SKM-1 treated with dmso at 0.1 percent for 144 hours (cell line): ENCODE data around the gene USP14.
"Not testable (repeated sequence)": the region's sequence is repeated elsewhere in the genome, so short reads cannot be mapped to it uniquely, and the experiment has no call there.

Source experiments
- DNase-seq: peaks from one replicate; lab custom pipeline; 2025; ENCODE audit not compliant: unreplicated experiment; lab: John Stamatoyannopoulos, UW

Gene USP14

DNA sequence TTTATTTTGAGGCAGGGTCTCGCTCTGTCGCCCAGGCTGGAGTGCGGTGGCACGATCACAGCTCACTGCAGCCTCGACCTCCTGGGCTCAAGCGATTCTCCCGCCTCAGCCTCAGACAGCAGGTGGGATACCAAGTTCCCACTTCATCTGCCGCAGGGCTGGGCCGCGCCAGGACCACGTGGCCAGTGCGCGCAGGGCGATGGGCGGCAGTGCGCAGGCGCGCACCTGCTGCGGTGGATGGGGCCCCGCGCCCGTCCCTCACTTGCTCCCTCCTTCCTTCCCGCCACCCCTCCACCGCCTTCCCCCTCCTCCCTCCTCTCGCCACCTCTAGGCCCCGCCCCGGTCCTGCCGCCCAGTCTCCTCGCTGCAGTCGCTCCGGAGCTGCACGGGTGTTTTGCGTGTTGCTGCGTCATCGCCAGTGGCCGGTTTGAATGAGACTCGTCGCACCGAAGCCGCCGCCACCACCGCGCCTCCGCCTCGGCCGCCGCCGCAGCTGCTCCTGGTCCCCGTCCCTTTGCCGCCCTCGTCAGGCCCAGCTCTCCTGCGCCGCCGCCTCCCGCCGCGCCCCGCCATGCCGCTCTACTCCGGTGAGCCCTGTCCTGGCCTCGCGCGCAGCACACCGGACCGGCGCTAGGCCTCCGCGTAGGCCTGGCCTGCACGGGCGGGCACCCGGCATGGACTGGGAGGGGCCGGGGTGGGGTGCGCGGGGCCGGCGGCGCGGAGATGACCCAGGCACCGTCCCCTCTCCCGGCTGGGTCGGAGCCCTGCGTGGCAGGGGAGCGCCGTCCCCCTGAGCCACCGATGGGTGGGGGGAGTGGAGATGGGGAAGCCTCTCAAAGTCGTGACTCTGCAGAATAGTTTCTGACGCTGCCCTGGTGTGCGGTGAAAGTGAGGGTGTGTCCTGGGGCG, at the start of gene USP14:
Gene USP14, plus strand, starts transcription at position 430 of the 909 bp plus-strand sequence. Its CDS starts 142 bp downstream, at position 572.
- DNase-seq = peak; percentile 95

DNA sequence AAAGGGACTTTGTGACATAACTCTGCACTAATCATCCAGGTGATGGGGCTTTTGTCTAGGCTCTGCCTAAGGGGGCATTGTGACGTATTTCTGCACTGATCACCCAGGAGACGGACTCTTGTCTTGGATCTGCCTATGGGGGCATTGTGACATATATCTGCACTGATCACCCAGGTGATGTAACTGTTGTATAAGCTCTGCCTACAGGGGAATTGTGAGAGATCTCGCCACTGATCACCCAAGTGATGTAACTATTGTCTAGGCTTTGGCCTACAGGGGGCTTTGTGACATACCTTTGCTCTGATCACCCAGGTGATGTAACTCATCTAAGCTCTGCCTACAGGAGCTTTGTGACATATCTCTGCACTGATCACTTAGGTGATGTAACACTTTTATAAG, 49.7 kb upstream of the USP14 start:
- DNase-seq = not testable (repeated sequence)

DNA sequence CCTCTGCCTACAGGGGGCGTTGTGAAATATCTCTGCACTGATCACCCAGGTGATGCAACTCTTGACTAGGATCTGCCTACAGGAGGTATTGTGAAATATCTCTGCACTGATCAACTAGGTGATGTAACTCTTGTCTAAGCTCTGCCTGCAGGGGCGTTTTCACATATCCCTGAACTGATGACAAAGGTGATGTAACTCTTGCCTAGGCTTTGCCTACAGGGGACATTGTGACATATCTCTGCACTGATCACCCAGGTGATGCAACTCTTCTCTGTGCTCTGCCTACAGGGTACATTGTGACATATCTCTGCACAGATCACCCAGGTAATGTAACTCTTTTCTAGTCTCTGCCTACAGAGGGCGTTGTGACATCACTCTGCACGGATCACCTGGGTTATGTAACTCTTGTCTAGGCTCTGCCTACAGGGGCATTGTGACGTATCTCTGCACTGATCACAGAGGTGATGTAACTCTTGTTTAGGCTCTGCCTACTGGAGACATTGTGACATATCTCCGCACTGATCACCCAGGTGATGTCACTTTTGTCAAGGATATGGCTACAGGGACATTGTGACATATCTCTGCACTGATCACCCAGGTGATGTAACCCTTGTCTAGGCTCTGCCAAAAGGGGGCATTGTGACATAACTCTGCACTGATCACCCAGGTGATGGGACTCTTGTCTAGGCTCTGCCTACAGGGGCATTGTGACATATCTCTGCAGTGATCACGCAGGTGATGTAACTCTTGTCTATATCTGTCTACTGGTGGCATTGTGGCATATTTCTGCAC, 49.0 kb upstream of the USP14 start:
- DNase-seq = not testable (repeated sequence)

DNA sequence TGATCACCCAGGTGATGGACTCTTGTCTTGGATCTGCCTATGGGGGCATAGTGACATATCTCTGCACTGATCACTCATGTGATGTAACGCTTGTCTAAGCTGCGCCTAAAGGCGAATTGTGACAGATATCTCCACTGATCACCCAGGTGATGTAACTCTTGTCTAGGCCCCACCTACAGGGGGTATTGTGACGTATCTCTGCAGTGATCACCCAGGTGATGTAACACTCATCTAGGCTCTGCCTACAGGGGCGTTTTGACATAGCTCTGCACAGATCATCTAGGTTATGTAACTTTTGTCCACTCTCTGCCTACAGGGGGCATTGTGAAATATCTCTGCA, 48.5 kb upstream of the USP14 start:
- not testable (repeated sequence) for DNase-seq

DNA sequence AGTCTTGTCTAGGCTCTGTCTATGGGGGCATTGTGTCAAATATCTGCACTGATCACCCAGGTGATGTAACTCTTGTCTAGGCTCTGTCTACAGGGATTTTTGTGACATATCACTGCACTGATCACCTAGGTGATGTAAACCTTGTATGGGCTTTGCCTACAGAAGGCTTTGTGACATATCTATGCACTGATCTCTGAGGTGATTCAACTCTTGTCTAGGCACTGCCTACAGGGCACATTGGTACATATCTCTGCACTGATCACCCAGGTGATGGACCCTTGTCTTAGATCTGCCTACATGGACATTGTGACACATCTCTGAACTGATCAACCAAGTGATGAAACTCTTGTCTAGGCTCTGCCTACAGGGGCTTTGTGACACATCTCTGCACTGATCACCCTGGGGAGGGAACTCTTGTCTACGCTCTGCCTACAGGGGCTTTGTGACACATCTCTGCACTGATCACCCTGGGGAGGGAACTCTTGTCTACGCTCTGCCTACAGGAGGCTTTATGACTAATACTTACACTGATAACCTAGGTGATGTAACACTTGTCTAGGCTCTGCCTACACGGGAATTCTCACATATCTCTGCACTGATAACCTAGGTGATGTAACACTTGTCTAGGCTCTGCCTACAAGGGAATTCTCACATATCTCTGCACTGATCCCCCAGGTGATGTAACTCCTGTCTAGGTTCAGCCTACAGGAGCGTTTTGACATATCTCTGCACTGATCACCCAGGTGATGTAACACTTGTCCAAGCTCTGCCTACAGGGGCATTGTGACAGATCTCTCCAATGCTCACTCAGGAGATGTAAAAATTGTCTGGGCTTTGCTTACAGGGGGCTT, 47.8 kb upstream of the USP14 start:
- DNase-seq = not testable (repeated sequence)

DNA sequence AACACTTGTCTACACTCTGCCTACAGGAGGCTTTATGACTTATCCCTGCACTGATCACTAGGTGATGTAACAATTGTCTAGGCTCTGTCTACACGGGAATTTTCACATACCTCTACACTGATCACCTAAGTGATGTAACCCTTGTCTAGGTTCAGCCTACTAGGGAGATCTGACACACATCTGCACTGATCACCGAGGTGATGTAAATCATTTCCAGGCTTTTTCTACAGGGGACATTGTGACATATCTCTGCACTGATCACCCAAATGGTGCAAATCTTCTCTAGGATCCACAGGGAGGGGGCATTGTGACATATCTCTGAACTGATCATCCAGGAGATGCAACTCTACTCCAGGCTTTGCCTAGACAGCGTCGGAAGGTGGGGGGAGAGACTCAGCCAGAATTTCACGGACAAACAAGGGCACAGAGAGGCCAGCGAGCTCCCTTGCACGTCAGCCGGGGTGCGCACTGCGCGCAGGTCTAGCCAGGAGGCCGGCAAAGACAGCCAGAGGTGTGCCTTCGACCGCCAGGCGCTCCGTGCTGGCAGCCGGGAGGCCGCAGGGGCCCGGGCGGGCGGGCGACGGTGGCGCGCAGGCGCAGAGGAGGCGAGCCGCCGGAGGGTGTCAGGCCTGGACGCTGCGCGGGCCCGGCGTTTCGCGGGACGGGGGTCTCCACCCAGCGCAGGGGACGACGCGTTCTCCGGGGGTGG, 46.9 kb upstream of the USP14 start:
- no peak for DNase-seq

DNA sequence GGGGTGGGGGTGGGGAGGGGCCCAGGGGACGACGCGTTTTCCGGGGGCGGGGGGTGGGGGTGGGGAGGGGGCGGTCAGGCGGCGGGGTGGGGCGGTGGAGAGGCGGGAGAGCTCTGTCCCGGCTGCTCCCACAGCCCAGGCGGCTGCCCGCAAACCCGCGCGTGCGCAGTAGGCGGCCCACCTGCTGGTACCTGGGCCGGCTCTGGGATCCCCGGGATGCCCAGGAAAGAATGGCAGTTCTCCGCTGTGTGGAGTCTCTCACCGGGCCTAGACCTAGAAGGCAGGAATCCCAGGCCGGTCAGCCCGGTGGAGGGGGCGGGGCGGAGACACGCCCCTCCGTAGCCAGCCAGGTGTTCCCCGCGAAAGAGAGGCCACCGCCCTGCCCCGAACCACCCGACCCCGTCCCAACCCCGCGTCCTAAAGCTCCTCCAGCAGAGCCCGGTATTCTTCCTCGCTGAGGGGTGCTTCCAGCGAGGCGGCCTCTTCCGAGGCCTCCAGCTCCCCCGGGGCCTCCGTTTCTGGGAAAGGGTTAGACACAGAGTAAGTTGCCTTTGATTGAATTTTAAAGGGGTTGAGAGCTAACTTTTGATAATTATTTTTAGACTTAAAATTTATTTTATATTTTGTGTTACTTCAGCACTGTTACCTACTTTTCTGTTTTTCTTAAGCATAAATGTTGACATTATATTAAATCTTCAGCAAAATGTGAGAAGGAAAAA, 46.2 kb upstream of the USP14 start:
- not testable (repeated sequence) for DNase-seq

DNA sequence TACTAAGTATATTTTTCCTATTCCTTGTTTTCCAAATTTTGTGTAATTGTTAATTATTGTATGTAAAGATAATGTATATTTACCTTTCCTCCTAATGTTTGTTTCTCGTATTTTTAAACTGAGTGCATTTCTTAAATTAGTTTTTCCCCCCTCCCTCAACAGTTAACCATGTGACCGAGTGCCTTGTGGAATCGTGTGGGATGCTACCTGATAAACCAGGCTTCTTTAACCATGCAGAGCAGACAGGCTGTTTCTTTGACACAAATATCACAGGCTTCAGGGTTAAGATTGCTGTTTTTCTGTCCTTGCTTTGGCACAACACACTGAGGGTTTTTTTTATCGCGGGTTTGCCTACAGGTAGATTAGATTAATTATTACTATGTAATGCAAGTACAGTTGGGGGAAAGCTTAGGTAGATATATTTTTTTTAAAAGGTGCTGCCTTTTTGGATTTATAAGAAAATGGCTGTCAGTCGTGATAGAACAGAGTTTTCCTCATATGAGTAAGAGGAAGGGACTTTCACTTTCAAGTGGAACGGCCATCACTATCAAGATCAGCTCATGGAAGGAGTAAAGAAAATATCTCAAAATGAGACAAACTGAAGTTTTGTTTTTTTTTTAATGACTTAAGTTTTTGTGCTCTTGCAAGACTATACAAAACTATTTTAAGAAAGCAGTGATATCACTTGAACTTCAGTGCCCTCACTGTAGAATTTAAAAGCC, 37.7 kb upstream of the USP14 start:
- DNase-seq = not testable (repeated sequence)

DNA sequence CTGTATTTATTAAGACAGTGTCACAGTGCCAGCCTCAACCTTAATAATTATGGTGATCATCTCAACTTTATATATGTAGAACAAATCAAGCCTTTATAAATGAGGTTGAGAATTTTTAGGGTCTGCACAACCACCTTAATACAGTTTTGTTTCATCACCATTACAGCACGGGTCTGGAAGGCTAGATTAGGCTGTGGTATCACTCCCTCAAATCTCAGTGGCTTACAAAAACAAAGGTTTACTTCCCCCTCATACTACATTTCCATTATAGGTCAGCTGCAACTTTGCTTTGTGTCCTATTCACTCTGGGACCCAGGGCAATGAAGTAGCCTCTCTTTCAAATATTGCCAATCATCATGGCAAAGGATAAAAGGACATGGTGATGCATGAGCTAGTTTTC, 23.3 kb upstream of the USP14 start:
- no peak for DNase-seq

DNA sequence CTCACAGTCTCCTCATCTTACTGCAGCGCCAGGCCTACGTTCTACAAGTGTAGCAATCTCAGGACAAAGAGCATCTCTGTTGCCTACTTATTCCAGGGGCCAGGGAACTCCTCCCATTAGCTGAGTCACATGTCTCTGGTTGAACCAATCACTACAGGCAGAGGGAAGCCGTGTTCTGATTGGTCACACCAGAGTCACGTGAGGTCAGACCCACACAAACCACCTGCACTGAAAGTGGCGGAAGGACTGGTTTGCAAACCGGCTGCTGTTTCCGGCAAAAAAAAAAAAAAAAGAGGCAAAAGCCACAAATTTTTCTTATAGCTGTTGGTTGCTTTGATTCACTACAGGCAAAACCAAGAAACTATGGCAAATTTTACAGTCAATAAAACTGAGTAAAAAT, 21.9 kb upstream of the USP14 start:
- no peak for DNase-seq

DNA sequence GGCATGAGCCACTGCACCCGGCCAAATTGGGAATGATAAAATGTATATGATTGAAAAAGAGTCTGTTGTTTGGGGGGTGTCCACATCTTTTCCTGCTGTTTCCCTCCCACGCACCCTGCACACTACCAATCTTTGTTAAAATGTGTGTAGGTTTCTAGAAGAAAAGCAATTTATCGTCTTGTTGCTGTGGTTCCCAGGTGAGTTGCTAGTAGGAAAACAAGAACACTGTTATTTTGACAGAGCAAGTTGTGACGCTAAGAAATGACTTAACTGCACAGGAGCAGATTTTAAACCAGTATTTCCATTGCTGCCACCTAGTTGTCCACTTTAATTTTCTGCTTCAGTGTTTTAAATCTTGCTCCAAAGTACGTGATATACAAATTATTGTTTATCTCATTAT, 21.0 kb upstream of the USP14 start:
- no peak for DNase-seq

DNA sequence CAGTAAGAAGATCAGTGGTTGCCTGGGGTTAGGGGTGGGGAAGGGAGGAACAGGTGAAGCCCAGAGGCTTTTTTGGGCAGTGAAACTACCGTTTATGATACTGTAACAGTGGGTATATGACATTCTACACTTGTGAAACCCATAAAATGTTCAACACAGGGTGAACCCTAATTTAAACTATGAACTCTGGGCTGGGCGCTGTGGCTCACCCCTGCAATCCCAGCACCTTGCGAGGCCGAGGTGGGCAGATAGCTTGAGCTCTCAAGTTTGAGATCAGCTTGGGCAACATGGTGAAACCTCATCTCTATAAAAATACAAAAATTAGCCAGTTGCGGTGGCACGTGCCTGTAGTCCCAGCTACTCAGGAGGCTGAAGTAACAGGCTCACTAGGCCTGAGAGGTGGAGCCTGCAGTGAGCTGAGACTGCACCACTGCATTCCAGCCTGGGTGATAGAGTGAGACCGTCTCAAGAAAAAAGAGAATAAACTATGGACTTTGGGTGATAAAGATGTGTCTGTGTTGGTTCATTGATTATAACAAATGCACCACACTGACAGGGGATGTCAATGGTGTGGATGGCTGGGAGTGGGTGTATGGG, 17.6 kb upstream of the USP14 start:
- no peak for DNase-seq

DNA sequence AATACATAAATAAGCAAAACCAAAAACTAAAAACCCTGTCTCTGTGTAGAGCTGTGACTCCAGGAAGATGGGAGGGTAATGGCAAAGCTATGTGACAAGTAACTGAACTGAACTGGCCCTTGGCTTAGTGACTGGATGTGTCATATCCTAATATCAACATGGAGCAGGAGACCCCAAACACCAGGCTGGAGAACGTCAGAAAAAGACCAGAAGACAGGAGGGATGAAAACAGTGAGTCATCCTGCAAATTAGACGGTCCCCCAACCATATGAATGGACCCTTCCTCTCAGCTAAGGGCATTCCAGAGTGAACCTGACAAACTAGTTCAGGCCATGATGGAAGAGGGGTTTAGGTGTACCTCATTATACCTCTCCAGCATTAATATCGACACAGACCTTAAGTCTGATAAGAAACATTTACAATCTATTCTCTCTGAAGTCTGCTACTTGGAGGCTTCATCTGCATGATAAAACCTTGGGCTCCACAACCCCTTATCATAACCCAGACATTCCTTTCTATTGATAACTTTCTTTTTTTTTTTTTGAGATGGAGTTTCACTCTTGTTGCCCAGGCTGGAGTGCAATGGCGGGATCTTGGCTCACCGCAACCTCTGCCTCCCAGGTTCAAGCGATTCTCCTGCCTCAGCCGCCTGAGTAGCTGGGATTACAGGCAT, 15.6 kb upstream of the USP14 start:
- DNase-seq = not testable (repeated sequence)

DNA sequence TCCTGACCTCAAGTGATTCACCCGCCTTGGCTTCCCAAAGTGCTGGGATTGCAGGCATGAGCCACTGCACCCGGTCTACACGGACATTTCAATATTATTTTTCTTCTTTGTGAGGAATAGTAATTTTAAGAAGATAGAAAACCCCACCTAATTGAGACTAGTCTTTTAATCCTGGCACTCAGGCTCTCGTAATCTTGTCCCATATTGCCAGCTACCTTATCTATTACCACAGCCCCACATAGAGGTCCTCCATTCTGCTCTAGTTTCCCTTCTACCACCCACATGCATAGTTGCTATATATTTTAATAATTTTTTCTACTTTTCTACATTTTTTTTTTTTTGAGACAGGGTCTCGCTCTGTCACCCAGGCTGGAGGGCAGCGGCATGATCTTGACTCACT, 9.5 kb upstream of the USP14 start:
- DNase-seq = no peak

DNA sequence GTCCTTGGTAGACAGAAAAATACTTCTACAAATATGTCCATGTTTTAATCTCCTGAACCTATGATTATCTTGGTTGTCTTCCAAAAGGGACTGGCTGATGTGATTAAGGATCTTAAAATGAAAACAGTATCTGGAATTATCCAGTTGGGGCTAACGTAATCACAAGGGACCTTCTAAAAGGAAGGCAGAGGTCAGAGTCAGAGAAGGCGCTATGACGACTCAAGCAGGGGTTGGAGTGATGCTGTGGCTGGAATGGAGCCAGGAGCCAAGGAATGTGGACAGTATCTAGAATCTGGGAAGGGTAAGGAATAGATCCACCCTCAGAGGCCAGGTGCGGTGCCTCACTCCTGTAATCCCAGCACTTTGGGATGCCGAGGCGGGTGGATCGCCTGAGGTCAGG, 4.2 kb upstream of the USP14 start:
- no peak for DNase-seq

DNA sequence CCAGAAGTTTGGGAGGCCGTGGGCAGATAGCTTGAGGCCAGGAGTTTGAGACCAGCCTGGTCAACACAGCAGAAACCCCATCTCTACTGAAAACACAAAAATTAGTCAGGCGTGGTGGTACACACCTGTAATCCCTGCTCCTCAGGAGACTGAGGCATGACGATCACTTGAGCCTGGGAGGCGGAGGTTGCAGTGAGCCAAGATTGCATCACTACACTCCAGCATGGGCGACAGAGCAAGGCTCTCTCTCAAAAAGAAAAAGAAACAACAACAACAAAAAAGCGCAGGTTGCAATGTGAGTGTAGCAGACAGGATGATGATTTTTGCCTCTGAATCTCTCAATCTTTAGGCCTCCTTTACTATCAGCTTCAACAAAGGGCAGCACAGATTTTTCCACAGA, 2.7 kb upstream of the USP14 start:
- no peak for DNase-seq

DNA sequence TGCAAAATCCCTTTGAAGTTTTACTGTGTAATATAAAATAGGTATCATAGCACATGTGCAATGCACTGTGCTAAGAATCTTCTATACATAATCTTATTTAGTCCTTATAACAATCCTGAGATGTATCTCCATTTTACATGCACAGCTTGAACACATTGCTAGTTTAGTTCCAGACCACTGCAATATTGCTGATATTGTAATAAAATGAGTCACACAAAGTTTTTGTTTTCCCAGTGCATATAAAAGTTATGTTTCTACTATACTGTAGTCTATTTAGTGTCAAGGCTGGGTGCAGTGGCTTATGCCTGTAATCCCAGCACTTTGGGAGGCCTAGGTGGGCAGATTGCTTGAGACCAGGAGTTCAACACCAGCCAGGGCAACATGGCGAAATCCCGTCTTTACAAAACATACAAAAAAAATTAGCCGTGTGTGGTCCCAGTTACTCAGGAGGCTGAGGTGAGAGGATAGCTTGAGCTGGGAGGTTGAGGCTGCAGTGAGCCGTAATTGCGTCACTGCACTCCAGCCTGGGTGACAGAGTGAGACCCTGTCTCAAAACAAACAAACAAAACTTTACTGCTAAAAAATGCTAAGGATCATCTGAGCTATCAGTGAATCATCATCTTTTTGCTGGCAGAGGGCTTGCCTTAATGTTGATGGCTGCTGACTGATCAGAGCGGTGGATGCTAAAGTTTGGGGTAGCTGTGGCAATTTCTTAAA, 1.7 kb upstream of the USP14 start:
- DNase-seq = no peak
